ENCODE results near the gene IGFBP4.

Gene IGFBP4

GRCh38 chr17:40419559-40420331, 23.5 kb upstream of the IGFBP4 start:
- ATAC-seq: no peak
- peak overlapping the region; percentile 31 for H3K4me3 Mint-ChIP-seq

GRCh38 chr17:40422990-40423633, 20.1 kb upstream of the IGFBP4 start:
- Mint-ChIP-seq H3K9me3 (no peaks in the 10 kb centered on the region), H3K27ac (no peak overlapping the region), H3K4me1 (peaks cover 10% of the 10 kb centered on the region), H3K27me3 (no peaks in the 10 kb centered on the region), H3K4me3 (no peak overlapping the region), H3K36me3 (no peaks in the 10 kb centered on the region)
- no peak for ATAC-seq

More at GRCh38 chr17:40419559-40420331, 23.5 kb upstream of the IGFBP4 start:
- Mint-ChIP-seq H3K36me3 (no peaks in the 10 kb centered on the region), H3K27ac (no peak overlapping the region), H3K4me1 (peaks cover 19% of the 10 kb centered on the region), H3K27me3 (no peaks in the 10 kb centered on the region), H3K9me3 (no peaks in the 10 kb centered on the region)

GRCh38 chr17:40425741-40426140, 17.5 kb upstream of the IGFBP4 start:
- Mint-ChIP-seq H3K9me3 (no peaks in the 10 kb centered on the region), H3K36me3 (no peaks in the 10 kb centered on the region), H3K4me1 (no peaks in the 10 kb centered on the region), H3K27me3 (no peaks in the 10 kb centered on the region), H3K27ac (no peak overlapping the region), H3K4me3 (no peak overlapping the region)
- ATAC-seq: peak; percentile 24

GRCh38 chr17:40427002-40427491, 16.2 kb upstream of the IGFBP4 start:
- no peaks in the 10 kb centered on the region for H3K4me1 Mint-ChIP-seq
- no peak for ATAC-seq
- H3K27me3 Mint-ChIP-seq: peaks cover 10% of the 10 kb centered on the region
- no peak overlapping the region for H3K27ac Mint-ChIP-seq
- no peaks in the 10 kb centered on the region for H3K9me3 Mint-ChIP-seq
- H3K4me3 Mint-ChIP-seq: no peak overlapping the region
- H3K36me3 Mint-ChIP-seq: no peaks in the 10 kb centered on the region

GRCh38 chr17:40430272-40431230, 12.7 kb upstream of the IGFBP4 start:
- H3K4me1 Mint-ChIP-seq: no peaks in the 10 kb centered on the region
- H3K36me3 Mint-ChIP-seq: no peaks in the 10 kb centered on the region
- no peaks in the 10 kb centered on the region for H3K9me3 Mint-ChIP-seq
- ATAC-seq: no peak
- no peak overlapping the region for H3K4me3 Mint-ChIP-seq
- H3K27me3 Mint-ChIP-seq: peaks cover 10% of the 10 kb centered on the region
- no peak overlapping the region for H3K27ac Mint-ChIP-seq

GRCh38 chr17:40431231-40431602, 12.0 kb upstream of the IGFBP4 start:
- H3K36me3 Mint-ChIP-seq: no peaks in the 10 kb centered on the region
- ATAC-seq: peak; percentile 38

GRCh38 chr17:40432864-40433528, 10.3 kb upstream of the IGFBP4 start:
- H3K27me3 Mint-ChIP-seq: peaks cover 10% of the 10 kb centered on the region
- no peaks in the 10 kb centered on the region for H3K36me3 Mint-ChIP-seq
- no peaks in the 10 kb centered on the region for H3K4me1 Mint-ChIP-seq
- ATAC-seq: no peak
- H3K4me3 Mint-ChIP-seq: no peak overlapping the region
- H3K9me3 Mint-ChIP-seq: no peaks in the 10 kb centered on the region
- H3K27ac Mint-ChIP-seq: no peak overlapping the region

More at GRCh38 chr17:40431231-40431602, 12.0 kb upstream of the IGFBP4 start:
- no peaks in the 10 kb centered on the region for H3K4me1 Mint-ChIP-seq
- H3K4me3 Mint-ChIP-seq: no peak overlapping the region
- H3K27me3 Mint-ChIP-seq: peaks cover 10% of the 10 kb centered on the region
- H3K27ac Mint-ChIP-seq: peak overlapping the region; percentile 5
- H3K9me3 Mint-ChIP-seq: no peaks in the 10 kb centered on the region

- ATAC-seq: no peak
- H3K9me3 Mint-ChIP-seq: no peaks in the 10 kb centered on the region
- H3K4me1 Mint-ChIP-seq: no peaks in the 10 kb centered on the region
- no peaks in the 10 kb centered on the region for H3K36me3 Mint-ChIP-seq
- H3K27me3 Mint-ChIP-seq: peaks cover 10% of the 10 kb centered on the region
- no peak overlapping the region for H3K27ac Mint-ChIP-seq
- H3K4me3 Mint-ChIP-seq: no peak overlapping the region
These were observed 9.5 kb upstream of the IGFBP4 start for GRCh38 chr17:40433551-40434415.

- no peak overlapping the region for H3K27ac Mint-ChIP-seq
- no peak for ATAC-seq
- H3K27me3 Mint-ChIP-seq: peaks cover 4% of the 10 kb centered on the region
- H3K9me3 Mint-ChIP-seq: no peaks in the 10 kb centered on the region
- H3K4me1 Mint-ChIP-seq: peaks cover 6% of the 10 kb centered on the region
- H3K4me3 Mint-ChIP-seq: no peak overlapping the region
- no peaks in the 10 kb centered on the region for H3K36me3 Mint-ChIP-seq
These were observed 6.6 kb upstream of the IGFBP4 start for GRCh38 chr17:40436636-40437035.

- H3K4me1 Mint-ChIP-seq: peaks cover 6% of the 10 kb centered on the region
- no peak overlapping the region for H3K27ac Mint-ChIP-seq
- no peaks in the 10 kb centered on the region for H3K36me3 Mint-ChIP-seq
- no peaks in the 10 kb centered on the region for H3K27me3 Mint-ChIP-seq
- ATAC-seq: no peak
- no peak overlapping the region for H3K4me3 Mint-ChIP-seq
- H3K9me3 Mint-ChIP-seq: no peaks in the 10 kb centered on the region
These were observed 6.0 kb upstream of the IGFBP4 start for GRCh38 chr17:40437095-40437732.

- Mint-ChIP-seq H3K9me3 (no peaks in the 10 kb centered on the region), H3K4me3 (no peak overlapping the region), H3K36me3 (no peaks in the 10 kb centered on the region), H3K27ac (no peak overlapping the region), H3K4me1 (peaks cover 22% of the 10 kb centered on the region), H3K27me3 (no peaks in the 10 kb centered on the region)
- ATAC-seq: no peak
These were observed 3.1 kb upstream of the IGFBP4 start for GRCh38 chr17:40440166-40440565.

GRCh38 chr17:40442392-40443195, 656 bp upstream of the IGFBP4 start:
- Mint-ChIP-seq H3K27me3 (no peaks in the 10 kb centered on the region), H3K4me3 (peak overlapping the region; percentile 51), H3K27ac (no peak overlapping the region), H3K9me3 (no peaks in the 10 kb centered on the region), H3K4me1 (peaks cover 26% of the 10 kb centered on the region), H3K36me3 (no peaks in the 10 kb centered on the region)
- ATAC-seq: no peak
